ENCODE measurements around the gene APH1B.

The APH1B gene

DNA sequence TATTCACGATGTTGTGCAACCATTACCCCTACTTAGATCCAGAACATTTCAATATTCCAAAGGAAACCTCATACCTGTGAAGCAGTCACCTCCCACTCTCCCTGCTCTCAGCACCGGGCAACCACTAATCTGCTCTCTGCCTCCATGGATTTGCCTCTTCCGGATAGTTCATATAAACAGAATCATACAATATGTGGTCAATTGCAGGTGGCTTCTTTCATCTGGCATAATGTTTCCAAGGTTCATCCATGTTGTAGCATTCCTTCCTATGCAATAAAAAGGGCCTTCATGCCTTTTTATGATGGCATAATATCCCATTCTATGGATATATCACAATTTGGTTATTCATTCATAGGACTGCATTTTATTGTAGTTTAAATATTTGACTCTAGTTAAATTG lies 80.3 kb downstream of the APH1B start:
- DNase-seq, result no peak

DNA sequence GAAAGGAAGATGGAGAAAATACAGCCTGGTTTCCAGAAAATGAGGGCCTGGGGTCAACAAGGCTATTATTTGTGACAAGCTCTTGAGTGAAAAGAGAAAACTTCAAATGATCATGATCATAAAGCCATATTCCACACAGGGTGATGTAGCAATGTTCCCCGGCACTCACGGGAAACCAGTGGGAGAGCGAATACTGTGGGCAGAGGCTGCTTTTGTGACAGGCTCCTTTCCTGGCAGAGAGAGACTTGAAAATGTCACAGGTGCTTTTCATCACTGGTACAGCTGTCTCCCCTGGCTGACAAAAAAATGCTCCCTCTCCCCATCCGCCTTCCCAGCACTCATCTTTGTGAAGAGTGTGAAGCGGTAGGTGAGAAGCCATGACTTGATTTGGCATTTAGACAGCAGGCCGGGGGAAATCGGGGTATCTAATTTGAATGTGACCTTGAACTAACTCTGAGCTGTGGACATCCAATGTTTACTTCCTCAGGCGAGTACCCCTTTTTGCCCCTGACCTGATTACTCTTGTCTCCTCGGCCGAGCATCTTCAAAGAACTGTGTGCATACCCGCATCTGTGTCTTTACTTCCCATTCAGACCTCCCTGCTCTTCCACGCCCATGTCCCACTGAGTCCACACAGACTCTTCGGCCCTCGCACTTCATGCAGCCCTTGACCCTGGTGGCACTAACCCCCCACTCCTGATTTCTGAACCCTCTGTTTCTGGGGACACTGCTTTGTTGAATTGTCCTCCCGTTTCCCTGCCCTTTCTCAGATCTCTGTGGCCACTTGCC lies 81.0 kb downstream of the APH1B start:
- DNase-seq, result no peak

Data from stimulated activated CD4-positive, alpha-beta T cell treated with anti-CD3 and anti-CD28 coated beads, Interleukin-4, amount 100 ng/mL, for 24 hours (primary cell).